Dendritic cell treated with granulocyte-macrophage colony-stimulating factor and Interleukin-4, amounts not matched to agents 40 ng/mL and 50 ng/mL, for 4 days (primary cell): Measurements from ENCODE around the gene AUTS2.

Experiments
- H3K27ac Mint-ChIP-seq: one replicate; pipeline ENCODE4 v1.8.0; 2022; ENCODE audit warnings: mild to moderate bottlenecking, mixed read lengths
- H3K27me3 Mint-ChIP-seq: one replicate; pipeline ENCODE4 v1.8.0; 2022; ENCODE audit warnings: mild to moderate bottlenecking, mixed read lengths
- H3K36me3 Mint-ChIP-seq: one replicate; pipeline ENCODE4 v1.8.0; 2022; ENCODE audit warnings: low read depth, mixed read lengths
- H3K4me1 Mint-ChIP-seq: one replicate; pipeline ENCODE4 v1.8.0; 2022; ENCODE audit warnings: low read depth, mixed read lengths
- H3K4me3 Mint-ChIP-seq: one replicate; pipeline ENCODE4 v1.8.0; 2022; ENCODE audit warnings: mild to moderate bottlenecking, moderate library complexity, mixed read lengths
- H3K9me3 Mint-ChIP-seq: one replicate; pipeline ENCODE4 v1.8.0; 2022; ENCODE audit warnings: mixed read lengths
- intact Hi-C: fragments of 100-400 bp; cut with micrococcal nuclease; formaldehyde crosslinking; loops from one replicate; pipeline ENCODE4 v1.15.0; 2022

AUTS2 gene

GRCh38 chr7:70446448-70447143, 848.3 kb downstream of the AUTS2 start:
- H3K27me3 Mint-ChIP-seq: no peaks in the 10 kb centered on the region
- no peak overlapping the region for H3K27ac Mint-ChIP-seq
- H3K36me3 Mint-ChIP-seq: no peaks in the 10 kb centered on the region
- no peak overlapping the region for H3K4me3 Mint-ChIP-seq
- no peaks in the 10 kb centered on the region for H3K9me3 Mint-ChIP-seq
- intact Hi-C loops: no loop called here
- H3K4me1 Mint-ChIP-seq: no peaks in the 10 kb centered on the region

GRCh38 chr7:70448312-70448906, 850.1 kb downstream of the AUTS2 start:
- Mint-ChIP-seq H3K27ac (no peak overlapping the region), H3K9me3 (no peaks in the 10 kb centered on the region), H3K4me3 (no peak overlapping the region), H3K36me3 (no peaks in the 10 kb centered on the region), H3K27me3 (no peaks in the 10 kb centered on the region), H3K4me1 (no peaks in the 10 kb centered on the region)
- intact Hi-C loops: no loop called here

DNA sequence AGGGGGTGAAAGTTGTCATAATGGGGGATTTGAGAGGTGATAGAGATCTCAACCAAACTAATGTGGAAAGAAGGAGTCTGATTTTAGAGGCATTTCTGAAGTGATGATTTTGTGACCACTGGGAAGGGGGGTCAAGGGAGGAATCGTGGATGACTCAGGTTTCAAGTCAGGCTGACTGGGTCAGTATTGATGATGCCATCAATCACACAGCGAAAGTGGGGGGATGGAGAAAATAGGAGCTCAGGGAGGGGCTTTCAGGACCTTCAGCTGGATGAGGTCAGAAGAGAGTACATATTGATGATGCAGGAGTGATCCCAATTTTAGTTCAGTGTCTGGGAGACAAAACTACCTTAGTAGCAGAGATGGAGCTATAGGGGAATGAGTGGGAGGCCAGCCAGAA, 852.5 kb downstream of the AUTS2 start:
- no peaks in the 10 kb centered on the region for H3K4me1 Mint-ChIP-seq
- intact Hi-C loops: no loop called here
- H3K27ac Mint-ChIP-seq: no peak overlapping the region
- H3K9me3 Mint-ChIP-seq: no peaks in the 10 kb centered on the region
- H3K27me3 Mint-ChIP-seq: no peaks in the 10 kb centered on the region
- H3K36me3 Mint-ChIP-seq: no peaks in the 10 kb centered on the region
- H3K4me3 Mint-ChIP-seq: no peak overlapping the region

DNA sequence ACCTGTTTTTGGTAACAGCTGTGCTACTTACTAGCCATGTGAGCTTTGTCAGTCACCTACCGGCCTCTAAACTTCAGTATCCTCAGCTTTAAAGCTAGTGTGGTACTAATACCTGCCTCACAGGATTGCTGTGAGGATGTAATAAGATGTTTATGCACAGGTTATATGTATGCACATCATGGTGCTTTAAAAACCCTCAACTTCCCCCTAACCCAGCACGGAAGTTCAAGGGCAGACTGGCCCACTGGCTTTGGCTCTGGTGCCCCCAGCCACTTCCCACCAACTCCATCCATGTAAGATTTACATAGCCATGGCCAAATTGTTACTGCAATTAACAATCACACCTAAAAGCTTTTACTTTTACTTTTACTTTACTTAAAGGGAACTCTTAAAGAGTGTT, 857.6 kb downstream of the AUTS2 start:
- H3K27ac Mint-ChIP-seq: no peak overlapping the region
- H3K4me3 Mint-ChIP-seq: no peak overlapping the region
- intact Hi-C loops: no loop called here

DNA sequence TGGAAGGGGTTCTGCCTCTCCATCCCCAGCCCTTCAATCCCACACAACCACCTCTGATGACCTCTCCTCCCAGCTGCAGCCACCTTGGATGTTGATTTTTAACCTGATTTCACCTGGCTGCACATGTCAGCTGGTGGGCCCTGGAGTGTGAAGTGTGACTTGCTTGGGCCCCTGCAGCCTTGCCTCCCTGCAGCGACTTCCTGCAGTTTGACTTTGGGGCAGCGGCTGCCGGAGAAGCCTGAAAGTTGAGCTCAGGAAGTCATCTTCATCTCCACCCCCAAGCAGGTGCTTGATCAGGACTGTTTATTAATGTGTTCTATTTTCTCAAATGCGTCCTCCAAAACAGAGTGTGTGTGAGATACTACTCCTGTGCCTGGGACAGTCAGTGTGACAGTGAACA, 858.4 kb downstream of the AUTS2 start:
- Mint-ChIP-seq H3K27ac (no peak overlapping the region), H3K9me3 (no peaks in the 10 kb centered on the region), H3K4me1 (no peaks in the 10 kb centered on the region), H3K36me3 (no peaks in the 10 kb centered on the region), H3K27me3 (no peaks in the 10 kb centered on the region), H3K4me3 (no peak overlapping the region)
- intact Hi-C loops: no loop called here

More for the DNA sequence above, 857.6 kb downstream of the AUTS2 start:
- no peaks in the 10 kb centered on the region for H3K4me1 Mint-ChIP-seq
- no peaks in the 10 kb centered on the region for H3K36me3 Mint-ChIP-seq
- H3K27me3 Mint-ChIP-seq: no peaks in the 10 kb centered on the region
- H3K9me3 Mint-ChIP-seq: no peaks in the 10 kb centered on the region

DNA sequence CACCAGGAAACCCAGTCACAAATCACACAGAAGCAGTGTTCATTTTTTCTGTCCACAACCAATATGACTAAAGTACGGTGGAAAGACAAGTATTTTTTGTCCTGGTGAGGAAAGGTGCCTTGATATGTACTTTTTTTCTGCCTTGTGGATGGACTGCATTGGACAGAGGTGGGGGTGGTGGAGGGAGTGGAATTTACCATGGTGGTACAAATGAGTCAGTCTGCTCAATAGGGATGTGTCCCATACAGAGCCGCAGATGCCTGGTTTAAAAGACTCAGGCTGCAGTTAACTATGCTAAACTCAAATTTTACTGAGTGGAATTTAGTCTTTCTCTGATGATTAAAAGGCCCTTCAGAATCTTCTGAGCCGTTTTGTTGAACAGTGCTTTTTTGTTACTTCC, 859.2 kb downstream of the AUTS2 start:
- Mint-ChIP-seq H3K27ac (no peak overlapping the region), H3K9me3 (no peaks in the 10 kb centered on the region), H3K27me3 (no peaks in the 10 kb centered on the region), H3K36me3 (no peaks in the 10 kb centered on the region), H3K4me3 (no peak overlapping the region), H3K4me1 (no peaks in the 10 kb centered on the region)
- intact Hi-C loops: no loop called here

GRCh38 chr7:70457883-70458680, 859.8 kb downstream of the AUTS2 start:
- no peaks in the 10 kb centered on the region for H3K9me3 Mint-ChIP-seq
- H3K4me3 Mint-ChIP-seq: no peak overlapping the region
- H3K4me1 Mint-ChIP-seq: no peaks in the 10 kb centered on the region
- no peaks in the 10 kb centered on the region for H3K27me3 Mint-ChIP-seq
- no peaks in the 10 kb centered on the region for H3K36me3 Mint-ChIP-seq
- H3K27ac Mint-ChIP-seq: no peak overlapping the region
- intact Hi-C loops: no loop called here

GRCh38 chr7:70458745-70459144, 860.5 kb downstream of the AUTS2 start:
- Mint-ChIP-seq H3K36me3 (no peaks in the 10 kb centered on the region), H3K4me1 (no peaks in the 10 kb centered on the region), H3K4me3 (no peak overlapping the region), H3K9me3 (no peaks in the 10 kb centered on the region), H3K27ac (no peak overlapping the region), H3K27me3 (no peaks in the 10 kb centered on the region)
- intact Hi-C loops: no loop called here

DNA sequence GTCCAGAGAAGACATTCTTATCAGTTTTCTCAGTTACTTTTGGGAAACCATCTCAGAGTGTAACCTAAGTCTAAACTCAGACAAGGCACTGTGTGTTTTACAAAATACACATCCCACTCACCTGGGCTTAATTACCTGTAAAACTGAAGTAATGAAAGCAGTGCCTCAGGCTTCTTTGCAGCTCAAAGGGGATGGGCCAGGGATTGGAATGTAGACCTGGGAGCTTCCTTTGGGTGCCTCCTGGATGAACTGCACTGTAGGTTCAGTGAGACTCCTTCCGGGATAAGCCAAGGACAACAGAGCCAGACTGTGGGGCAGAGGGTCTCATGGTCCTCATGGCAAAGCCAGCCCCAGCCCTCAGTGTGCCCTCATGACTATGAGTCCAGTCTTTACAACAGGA, 861.3 kb downstream of the AUTS2 start:
- no peak overlapping the region for H3K4me3 Mint-ChIP-seq
- no peaks in the 10 kb centered on the region for H3K36me3 Mint-ChIP-seq
- intact Hi-C loops: no loop called here
- H3K9me3 Mint-ChIP-seq: no peaks in the 10 kb centered on the region
- no peaks in the 10 kb centered on the region for H3K4me1 Mint-ChIP-seq
- no peaks in the 10 kb centered on the region for H3K27me3 Mint-ChIP-seq
- H3K27ac Mint-ChIP-seq: no peak overlapping the region

DNA sequence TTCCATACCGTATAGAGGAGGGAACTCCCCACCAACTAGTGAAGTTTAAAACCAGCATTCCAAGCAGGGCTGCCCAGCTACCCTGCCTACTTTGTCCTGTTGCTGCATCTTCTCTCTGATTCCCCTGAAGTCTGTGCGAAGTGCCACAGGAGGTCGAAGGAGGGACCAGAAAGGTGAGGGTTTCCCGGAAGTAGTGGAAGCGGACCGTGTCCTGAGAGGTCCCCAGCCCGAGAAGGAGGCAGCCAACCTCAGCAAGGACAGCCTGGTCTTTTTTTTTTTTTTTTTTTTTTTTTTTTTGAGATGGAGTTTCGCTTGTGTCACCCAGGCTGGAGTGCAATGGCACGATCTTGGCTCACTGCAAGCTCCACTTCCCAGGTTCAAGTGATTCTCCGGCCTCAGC, 861.8 kb downstream of the AUTS2 start:
- H3K27me3 Mint-ChIP-seq: no peaks in the 10 kb centered on the region
- no peaks in the 10 kb centered on the region for H3K4me1 Mint-ChIP-seq
- H3K4me3 Mint-ChIP-seq: no peak overlapping the region
- H3K9me3 Mint-ChIP-seq: no peaks in the 10 kb centered on the region
- no peak overlapping the region for H3K27ac Mint-ChIP-seq
- intact Hi-C loops: no loop called here
- H3K36me3 Mint-ChIP-seq: no peaks in the 10 kb centered on the region

- Mint-ChIP-seq H3K9me3 (no peaks in the 10 kb centered on the region), H3K36me3 (no peaks in the 10 kb centered on the region), H3K4me3 (no peak overlapping the region), H3K4me1 (no peaks in the 10 kb centered on the region), H3K27ac (no peak overlapping the region), H3K27me3 (no peaks in the 10 kb centered on the region)
- intact Hi-C loops: no loop called here
Observed at GRCh38 chr7:70460562-70460961, 862.3 kb downstream of the AUTS2 start.

DNA sequence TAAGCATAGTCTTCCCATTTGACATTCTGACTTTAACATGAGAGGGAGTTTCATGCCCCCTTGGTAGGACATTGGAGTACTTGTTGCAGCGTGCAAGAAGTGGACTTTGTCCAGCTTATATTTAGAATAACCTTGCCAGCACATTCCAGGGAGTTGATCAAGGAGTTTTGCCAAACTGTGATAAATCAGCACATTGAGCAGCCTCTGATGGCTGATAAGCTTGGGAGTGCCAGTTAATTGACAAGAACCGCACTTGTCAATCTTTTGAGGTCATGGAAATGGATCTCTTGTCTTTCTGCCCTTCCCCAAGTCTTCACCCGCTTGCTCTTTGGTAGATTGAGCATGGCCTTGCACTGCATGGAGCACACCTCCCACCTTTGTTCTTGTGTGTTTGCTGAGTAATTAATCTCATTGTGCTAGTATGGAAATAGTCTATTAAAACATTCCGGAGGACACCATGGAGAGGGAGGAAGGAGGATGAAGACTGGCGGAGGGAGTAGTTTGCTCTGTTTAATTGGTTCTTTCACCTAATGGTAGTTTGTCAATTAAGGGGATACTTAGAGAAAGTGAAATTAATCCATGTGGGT, 865.2 kb downstream of the AUTS2 start:
- Mint-ChIP-seq H3K27me3 (no peaks in the 10 kb centered on the region), H3K36me3 (no peaks in the 10 kb centered on the region), H3K27ac (no peak overlapping the region), H3K9me3 (no peaks in the 10 kb centered on the region), H3K4me1 (no peaks in the 10 kb centered on the region), H3K4me3 (no peak overlapping the region)
- intact Hi-C loops: no loop called here

- Mint-ChIP-seq H3K4me1 (no peaks in the 10 kb centered on the region), H3K9me3 (no peaks in the 10 kb centered on the region), H3K27me3 (no peaks in the 10 kb centered on the region), H3K4me3 (no peak overlapping the region), H3K36me3 (no peaks in the 10 kb centered on the region), H3K27ac (no peak overlapping the region)
- intact Hi-C loops: no loop called here
Observed at GRCh38 chr7:70466725-70467364, 868.6 kb downstream of the AUTS2 start.

- intact Hi-C loops: no loop called here
- Mint-ChIP-seq H3K27me3 (no peaks in the 10 kb centered on the region), H3K4me1 (no peaks in the 10 kb centered on the region), H3K27ac (no peak overlapping the region), H3K4me3 (no peak overlapping the region), H3K9me3 (no peaks in the 10 kb centered on the region), H3K36me3 (no peaks in the 10 kb centered on the region)
Observed at GRCh38 chr7:70470746-70471145, 872.5 kb downstream of the AUTS2 start.
